ENCODE results near the gene CENPE. TPM values are rescaled to one million over a fixed set of nuclear protein-coding genes. Genes with fewer than 3 reads are reported as not detected.

The CENPE gene
- total and polyA plus RNA-seq, 2 of the 4 experiments (the other 2 are of a cell fraction) = 3.7 to 14.5 TPM

DNA sequence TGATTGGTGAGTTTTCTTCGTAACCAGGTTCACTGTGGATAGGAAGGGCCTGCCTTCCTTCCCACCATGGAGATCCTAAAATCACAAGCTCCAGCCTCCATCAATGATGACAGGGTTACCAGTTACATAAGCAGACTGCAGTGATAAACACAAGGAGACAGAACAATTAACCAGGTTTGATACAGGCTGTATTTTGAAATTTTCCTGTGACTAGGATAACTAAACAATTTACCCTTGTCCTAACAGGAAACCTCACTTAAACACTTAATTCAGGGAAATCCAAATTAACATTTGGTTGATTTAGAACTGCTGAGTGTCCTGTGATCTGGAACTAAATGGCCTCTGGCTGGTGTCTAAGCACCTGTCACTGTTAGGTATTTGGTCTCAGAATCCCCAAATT lies 118.5 kb downstream of the CENPE start:
- H4K5ac ChIP-seq (ENCODE audit: low read depth, low read length) = no peak overlapping the region
- no peak overlapping the region for H3K18ac ChIP-seq (ENCODE audit: low read depth, low read length)
- H2BK120ac ChIP-seq (ENCODE audit: low read depth, low read length) = no peak overlapping the region
- dilution Hi-C loops (cut with HindIII; ENCODE audit: low sequenced_read_pairs, unreplicated experiment) = no loop called here
- no peak overlapping the region for H2AK9ac ChIP-seq (replicated peaks; ENCODE audit: low read depth, low read length, poor library complexity)
- H3K36me3 ChIP-seq (ENCODE audit: control insufficient read depth, insufficient read depth, low read length) = peaks cover 6% of the 10 kb centered on the region; the same call in 1 of the 2 replicates
- no TSS peak for BruUV-seq (replicated peaks)
- TF ChIP-seq, protein P1, sequence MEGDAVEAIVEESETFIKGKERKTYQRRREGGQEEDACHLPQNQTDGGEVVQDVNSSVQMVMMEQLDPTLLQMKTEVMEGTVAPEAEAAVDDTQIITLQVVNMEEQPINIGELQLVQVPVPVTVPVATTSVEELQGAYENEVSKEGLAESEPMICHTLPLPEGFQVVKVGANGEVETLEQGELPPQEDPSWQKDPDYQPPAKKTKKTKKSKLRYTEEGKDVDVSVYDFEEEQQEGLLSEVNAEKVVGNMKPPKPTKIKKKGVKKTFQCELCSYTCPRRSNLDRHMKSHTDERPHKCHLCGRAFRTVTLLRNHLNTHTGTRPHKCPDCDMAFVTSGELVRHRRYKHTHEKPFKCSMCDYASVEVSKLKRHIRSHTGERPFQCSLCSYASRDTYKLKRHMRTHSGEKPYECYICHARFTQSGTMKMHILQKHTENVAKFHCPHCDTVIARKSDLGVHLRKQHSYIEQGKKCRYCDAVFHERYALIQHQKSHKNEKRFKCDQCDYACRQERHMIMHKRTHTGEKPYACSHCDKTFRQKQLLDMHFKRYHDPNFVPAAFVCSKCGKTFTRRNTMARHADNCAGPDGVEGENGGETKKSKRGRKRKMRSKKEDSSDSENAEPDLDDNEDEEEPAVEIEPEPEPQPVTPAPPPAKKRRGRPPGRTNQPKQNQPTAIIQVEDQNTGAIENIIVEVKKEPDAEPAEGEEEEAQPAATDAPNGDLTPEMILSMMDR (conservative IDR thresholded peaks at IDR 0.05; ENCODE audit: low read depth, low read length) = no peak
- TF ChIP-seq RAD21 (IDR thresholded peaks at IDR 0.05; ENCODE audit: low read length) (no peak), POLR2A (IDR thresholded peaks at IDR 0.05; ENCODE audit: low read depth, low read length) (no peak), CEBPB (IDR thresholded peaks at IDR 0.05; ENCODE audit: low read depth, low read length) (no peak), MXI1 (IDR thresholded peaks at IDR 0.05; ENCODE audit: borderline replicate concordance, low read depth, low read length) (no peak), RCOR1 (IDR thresholded peaks at IDR 0.05; ENCODE audit: insufficient replicate concordance, low read length) (no peak), USF2 (IDR thresholded peaks at IDR 0.05; ENCODE audit: low read depth, low read length) (no peak), SMC3 (IDR thresholded peaks at IDR 0.05; ENCODE audit: low read depth, low read length) (no peak), NFE2L2 (IDR thresholded peaks at IDR 0.05; ENCODE audit: low read depth, low read length) (no peak), MAZ (IDR thresholded peaks at IDR 0.05; ENCODE audit: borderline replicate concordance, low read depth, low read length) (no peak), CHD1 (IDR thresholded peaks at IDR 0.05; ENCODE audit: low read depth, low read length) (no peak), MAFK (IDR thresholded peaks at IDR 0.05; ENCODE audit: low read depth, low read length) (no peak), RFX5 (IDR thresholded peaks at IDR 0.05; ENCODE audit: low read depth, low read length) (no peak), FOS (IDR thresholded peaks at IDR 0.05; ENCODE audit: low read depth, low read length) (no peak), BHLHE40 (IDR thresholded peaks at IDR 0.05; ENCODE audit: low read depth, low read length) (no peak)
- TF ChIP-seq, protein P2, sequence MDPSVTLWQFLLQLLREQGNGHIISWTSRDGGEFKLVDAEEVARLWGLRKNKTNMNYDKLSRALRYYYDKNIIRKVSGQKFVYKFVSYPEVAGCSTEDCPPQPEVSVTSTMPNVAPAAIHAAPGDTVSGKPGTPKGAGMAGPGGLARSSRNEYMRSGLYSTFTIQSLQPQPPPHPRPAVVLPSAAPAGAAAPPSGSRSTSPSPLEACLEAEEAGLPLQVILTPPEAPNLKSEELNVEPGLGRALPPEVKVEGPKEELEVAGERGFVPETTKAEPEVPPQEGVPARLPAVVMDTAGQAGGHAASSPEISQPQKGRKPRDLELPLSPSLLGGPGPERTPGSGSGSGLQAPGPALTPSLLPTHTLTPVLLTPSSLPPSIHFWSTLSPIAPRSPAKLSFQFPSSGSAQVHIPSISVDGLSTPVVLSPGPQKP (IDR thresholded peaks at IDR 0.05; ENCODE audit: borderline replicate concordance, low read depth, low read length) = no peak
- no peak overlapping the region for H2BK20ac ChIP-seq (ENCODE audit: low read depth, low read length)
- POLR2A ChIA-PET (ENCODE audit: unreplicated experiment) = no interaction called here
- H3K9ac ChIP-seq (ENCODE audit: low read depth, low read length) = no peak overlapping the region
- intact Hi-C loops (cut with micrococcal nuclease) = loop anchor here (5.0 kb wide), 2 partner anchors 62 to 457 kb away; partner anchors contain the start of gene SLC9B1
- no peak overlapping the region for H2BK5ac ChIP-seq (ENCODE audit: low read depth, low read length, poor library complexity, severe bottlenecking)
- peaks cover 4 to 12% of the 10 kb centered on the region in 2 experiments; a peak in 3 of 4 replicates for H3K79me1 ChIP-seq (ENCODE audit: low read depth in 1 of 2, low read length in 2 of 2)
- H3K27me3 ChIP-seq (ENCODE audit: control insufficient read depth, insufficient read depth, low read length) = no peaks in the 10 kb centered on the region
- H3K23ac ChIP-seq (ENCODE audit: low read depth, low read length) = no peak overlapping the region
- no peak overlapping the region for H2AK5ac ChIP-seq (ENCODE audit: low read depth, low read length)
- H4K91ac ChIP-seq (ENCODE audit: insufficient read depth, low read depth, low read length) = no peak overlapping the region
- no CpG with 5 or more reads among the region's 1 CpG for WGBS, 2 experiments (ENCODE audit: extremely low coverage in 2 of 2, insufficient read length in 1 of 2)
- no peak overlapping the region for H2AFZ ChIP-seq (replicated peaks; ENCODE audit: low read length, poor library complexity)
- H3K4me1 ChIP-seq (ENCODE audit: control insufficient read depth, insufficient read depth, low read length) = peaks cover 3% of the 10 kb centered on the region; the same call in 1 of the 2 replicates
- H3K9me3 ChIP-seq (ENCODE audit: control insufficient read depth, insufficient read depth, low read length) = no peaks in the 10 kb centered on the region
- no peaks in the 10 kb centered on the region for H4K20me1 ChIP-seq (ENCODE audit: insufficient read depth, low read length)
- ATAC-seq (ENCODE audit: low read depth) (no peak), DNase-seq (no peak)
- CTCF ChIA-PET = interaction anchor here (1.3 to 2.6 kb wide), 2 partner anchors 12 to 15 kb away, joined by 4 to 13 read pairs; no protein-coding TSS in a partner anchor
- H3K4ac ChIP-seq (ENCODE audit: low read depth, low read length) = no peak overlapping the region
- no peak overlapping the region for H3K27ac ChIP-seq (ENCODE audit: insufficient read depth, low read length)
- no peak overlapping the region for H3K4me2 ChIP-seq (ENCODE audit: low read depth, low read length)
- H4K8ac ChIP-seq (ENCODE audit: low read depth in 2 of 2, low read length in 2 of 2) = no peak overlapping the region
- in situ Hi-C loops (cut with MboI; ENCODE audit: low sequenced_read_pairs) = no loop called here
- H3K9me1 ChIP-seq (ENCODE audit: insufficient read depth, low read length) = peaks cover 6% of the 10 kb centered on the region; the same call in 1 of the 2 replicates
- no peak overlapping the region for H3K56ac ChIP-seq (ENCODE audit: extremely low read depth, insufficient read depth, low read length)
- H3K4me3 ChIP-seq (ENCODE audit: insufficient read depth, low read depth, low read length) = no peak overlapping the region
- H3K14ac ChIP-seq (replicated peaks; ENCODE audit: low read depth, low read length) = no peak overlapping the region
- no peak overlapping the region for H2BK15ac ChIP-seq (ENCODE audit: low read depth, low read length)
